Muscle layer of colon (tissue), 2 donors: ENCODE data around the gene RBM45.
A peak's percentile ranks its signal among the peaks of the same experiment; 100 is the strongest.

Source experiments
- H3K27ac ChIP-seq: one replicate; pipeline ENCODE4 v1.7.0; 2013; ENCODE audit warnings: low read depth, mild to moderate bottlenecking, low read length, moderate library complexity
- H3K27me3 ChIP-seq, 2 donors: one replicate each; pipeline ENCODE4 v1.7.0; 2013; ENCODE audit warnings: low read length in 2 of 2, mild to moderate bottlenecking in 2 of 2; ENCODE audit not compliant: insufficient read depth in 2 of 2, control insufficient read depth in 1 of 2
- H3K36me3 ChIP-seq: one replicate; pipeline ENCODE4 v1.7.0; 2013; ENCODE audit warnings: mild to moderate bottlenecking, low read length; ENCODE audit not compliant: insufficient read depth
- H3K4me1 ChIP-seq: one replicate; pipeline ENCODE4 v1.7.0; 2013; ENCODE audit warnings: mild to moderate bottlenecking, low read length; ENCODE audit not compliant: insufficient read depth
- H3K4me3 ChIP-seq, 2 donors: one replicate each; pipeline ENCODE4 v1.7.0; 2013; ENCODE audit warnings: low read length in 2 of 2, low read depth in 1 of 2, mild to moderate bottlenecking in 1 of 2, moderate library complexity in 1 of 2
- H3K9ac ChIP-seq: one replicate; pipeline ENCODE4 v1.7.0; 2013; ENCODE audit warnings: low read length
- H3K9me3 ChIP-seq: one replicate; pipeline ENCODE4 v1.7.0; 2013; ENCODE audit warnings: mild to moderate bottlenecking, low read length
- donor health status: abdominal sarcoma.
- donor health status: Adenocarcinoma of cecum.

Gene RBM45

DNA sequence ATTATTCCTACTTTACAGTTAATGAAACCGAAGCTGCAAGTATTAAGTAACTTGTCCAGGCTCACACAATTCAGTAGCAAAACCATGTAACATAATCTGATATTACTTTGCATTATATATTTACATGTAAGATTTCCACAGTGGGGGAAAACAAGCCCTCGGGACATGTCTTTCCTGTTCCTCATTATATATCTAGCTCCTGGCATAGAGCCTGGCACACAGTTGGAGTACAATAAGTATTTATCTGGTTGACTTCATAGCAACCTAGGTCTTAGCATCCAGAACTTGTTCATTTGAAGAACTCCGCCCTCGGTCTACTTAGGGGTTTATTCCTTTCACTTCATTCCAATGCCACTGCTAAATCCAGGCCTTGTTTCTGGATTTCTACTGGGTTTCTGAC lies 1.6 kb upstream of the RBM45 start:
- Histone ChIP-seq H3K9me3 (no peaks in the 10 kb centered on the region), H3K27me3 (no peaks in the 10 kb centered on the region), H3K36me3 (no peaks in the 10 kb centered on the region), H3K4me3 (no peak overlapping the region), H3K9ac (no peak overlapping the region), H3K27ac (no peak overlapping the region), H3K4me1 (peaks cover 7% of the 10 kb centered on the region)

DNA sequence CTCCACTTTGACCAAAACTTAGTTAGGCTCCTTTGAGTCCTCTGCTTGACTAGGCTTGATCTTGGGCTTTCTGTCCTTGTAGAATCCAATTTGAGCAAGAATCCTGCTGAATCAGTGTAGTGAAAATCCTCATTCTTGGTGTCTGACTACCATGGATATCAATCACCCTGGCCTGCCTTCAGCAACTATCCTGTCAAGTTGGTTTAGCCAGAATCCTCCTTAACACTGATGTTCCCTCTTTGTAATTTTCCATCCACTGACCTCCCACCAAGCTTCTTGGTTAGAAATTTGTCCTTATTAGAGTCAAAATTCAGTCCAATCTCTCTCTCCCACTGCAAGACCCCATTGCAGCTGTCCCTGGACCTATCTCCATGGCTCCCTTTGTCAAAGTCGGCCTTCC lies 494 bp upstream of the RBM45 start:
- H3K4me3 ChIP-seq, result peak overlapping the region; percentile 67 to 98
- no peak overlapping the region for H3K9ac ChIP-seq
- H3K27ac ChIP-seq, result no peak overlapping the region

DNA sequence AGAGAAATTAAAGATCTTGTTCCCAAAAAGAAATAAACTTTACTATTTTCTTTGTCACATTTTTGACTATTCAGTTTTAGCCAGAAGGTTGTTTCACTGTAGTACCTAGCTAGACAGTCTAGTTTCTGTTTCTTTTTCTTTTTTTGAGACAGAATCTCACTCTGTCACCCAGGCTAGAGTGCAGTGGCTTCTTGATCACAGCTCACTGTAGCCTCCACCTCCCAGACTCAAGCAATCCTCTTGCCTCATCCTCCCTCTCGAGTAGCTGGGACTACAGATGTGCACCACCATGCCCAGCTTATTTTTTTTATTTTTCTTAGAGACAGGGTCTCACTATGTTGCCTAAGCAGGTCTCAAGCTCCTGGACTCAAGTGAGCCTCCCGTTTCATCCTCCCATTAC lies 2.2 kb downstream of the RBM45 start:
- peaks cover 5% of the 10 kb centered on the region for H3K36me3 ChIP-seq
- no peak overlapping the region for H3K4me3 ChIP-seq
- no peak overlapping the region for H3K9ac ChIP-seq
- H3K9me3 ChIP-seq, result no peaks in the 10 kb centered on the region
- H3K27me3 ChIP-seq, result no peaks in the 10 kb centered on the region
- peaks cover 7% of the 10 kb centered on the region for H3K4me1 ChIP-seq
- no peak overlapping the region for H3K27ac ChIP-seq

More for the DNA sequence above, 494 bp upstream of the RBM45 start:
- Histone ChIP-seq H3K36me3 (no peaks in the 10 kb centered on the region), H3K9me3 (no peaks in the 10 kb centered on the region), H3K4me1 (peaks cover 7% of the 10 kb centered on the region), H3K27me3 (no peaks in the 10 kb centered on the region)

DNA sequence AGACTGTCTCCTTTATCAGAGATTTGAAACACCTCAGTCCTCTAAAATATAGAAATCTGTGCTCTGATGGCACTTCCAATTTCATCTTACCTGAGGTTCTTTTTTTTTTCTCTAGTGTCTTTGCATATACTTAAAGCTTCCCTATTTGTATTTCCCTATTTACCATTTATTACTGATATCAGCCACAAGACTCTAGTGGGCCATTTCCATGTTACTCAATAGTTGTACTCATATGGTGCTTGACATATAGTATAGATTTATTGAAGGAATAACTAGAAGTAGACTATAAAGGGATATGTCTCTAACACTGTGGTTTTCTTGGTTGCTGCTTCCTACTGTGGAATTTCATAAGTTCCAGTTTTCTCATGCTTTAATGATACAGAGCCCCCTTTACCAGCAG lies 3.0 kb downstream of the RBM45 start:
- Histone ChIP-seq H3K36me3 (peaks cover 5% of the 10 kb centered on the region), H3K9me3 (no peaks in the 10 kb centered on the region), H3K27ac (no peak overlapping the region), H3K4me3 (no peak overlapping the region), H3K4me1 (peaks cover 7% of the 10 kb centered on the region), H3K9ac (no peak overlapping the region), H3K27me3 (no peaks in the 10 kb centered on the region)

DNA sequence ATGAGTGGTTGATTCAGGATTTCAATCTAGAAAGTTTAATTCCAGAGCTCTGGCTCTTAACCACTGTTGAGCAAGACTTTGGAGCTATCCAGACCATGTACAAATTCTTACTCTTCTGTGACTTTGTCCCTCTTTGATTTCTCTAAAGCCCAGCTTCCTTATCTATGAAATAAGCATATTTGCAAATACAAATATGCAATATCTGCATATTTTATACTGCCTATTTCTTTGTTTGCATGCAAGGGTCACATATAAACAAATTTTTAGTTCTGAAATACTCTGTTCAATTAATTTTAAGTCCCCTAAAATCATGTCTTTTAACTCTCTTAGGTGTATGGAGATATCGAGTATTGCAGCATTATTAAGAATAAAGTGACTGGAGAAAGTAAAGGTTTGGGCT lies 5.5 kb downstream of the RBM45 start:
- Histone ChIP-seq H3K27me3 (no peaks in the 10 kb centered on the region), H3K36me3 (peaks cover 16% of the 10 kb centered on the region), H3K9ac (no peak overlapping the region), H3K4me3 (no peak overlapping the region), H3K9me3 (no peaks in the 10 kb centered on the region), H3K4me1 (peaks cover 7% of the 10 kb centered on the region), H3K27ac (no peak overlapping the region)

DNA sequence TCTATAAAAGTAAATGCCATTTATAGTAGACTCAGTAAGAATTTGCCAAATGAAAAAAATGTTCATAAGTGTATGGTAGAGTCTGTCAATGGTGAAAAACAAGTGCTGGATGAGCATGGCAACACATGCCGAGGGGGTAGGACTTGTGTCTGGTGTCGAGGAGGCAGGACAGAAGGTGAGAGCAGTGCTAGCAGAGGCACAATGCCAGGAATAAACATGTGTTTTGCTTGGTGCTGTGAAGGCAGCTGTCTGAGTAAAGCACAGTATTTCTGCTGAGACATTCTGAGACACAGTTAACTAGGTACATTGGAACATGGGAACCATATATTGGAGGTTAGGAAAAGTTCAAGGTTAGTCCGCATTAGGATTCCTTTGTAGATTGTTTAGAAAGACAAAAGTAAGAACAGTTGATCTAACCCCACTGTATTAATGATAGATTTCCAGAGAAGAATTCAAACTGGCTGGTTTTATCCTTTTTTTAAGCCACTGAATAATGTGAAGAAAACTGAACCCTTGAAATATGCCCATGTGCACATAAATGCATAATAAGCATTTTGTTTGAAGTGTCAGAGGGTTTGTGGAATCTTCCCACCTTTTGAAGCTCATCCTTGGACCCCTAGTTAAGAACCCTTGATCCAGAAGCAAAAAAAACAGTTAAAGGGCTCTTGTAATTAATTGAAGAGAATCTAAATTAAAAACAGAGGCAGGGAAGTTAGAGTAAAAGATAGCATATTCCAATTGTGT lies 7.1 kb downstream of the RBM45 start:
- Histone ChIP-seq H3K36me3 (peaks cover 24% of the 10 kb centered on the region), H3K4me1 (no peaks in the 10 kb centered on the region), H3K27me3 (no peaks in the 10 kb centered on the region), H3K27ac (no peak overlapping the region), H3K9ac (no peak overlapping the region), H3K4me3 (no peak overlapping the region), H3K9me3 (no peaks in the 10 kb centered on the region)

DNA sequence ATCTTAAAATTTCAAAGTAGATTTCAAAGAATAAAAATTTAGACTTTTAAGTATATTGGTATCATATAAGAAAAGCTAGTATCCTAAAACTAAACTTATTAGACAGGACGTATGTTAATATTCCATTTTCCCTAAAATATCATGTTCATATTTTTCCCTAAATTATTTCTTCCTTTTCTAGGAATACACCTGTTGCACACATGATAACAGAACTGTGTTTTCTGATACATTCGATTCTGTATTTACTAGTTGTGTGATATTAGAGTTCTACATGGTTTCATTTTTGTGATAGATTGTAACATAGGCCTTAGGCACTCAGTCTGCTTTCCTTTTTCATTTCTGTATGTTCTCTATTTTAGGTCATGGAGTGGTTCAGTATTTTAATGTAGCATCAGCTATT lies 10.9 kb downstream of the RBM45 start:
- H3K9me3 ChIP-seq, result no peaks in the 10 kb centered on the region
- H3K27me3 ChIP-seq, result no peaks in the 10 kb centered on the region
- no peak overlapping the region for H3K27ac ChIP-seq
- peaks cover 35% of the 10 kb centered on the region for H3K36me3 ChIP-seq
- no peak overlapping the region for H3K9ac ChIP-seq
- no peak overlapping the region for H3K4me3 ChIP-seq
- no peaks in the 10 kb centered on the region for H3K4me1 ChIP-seq

DNA sequence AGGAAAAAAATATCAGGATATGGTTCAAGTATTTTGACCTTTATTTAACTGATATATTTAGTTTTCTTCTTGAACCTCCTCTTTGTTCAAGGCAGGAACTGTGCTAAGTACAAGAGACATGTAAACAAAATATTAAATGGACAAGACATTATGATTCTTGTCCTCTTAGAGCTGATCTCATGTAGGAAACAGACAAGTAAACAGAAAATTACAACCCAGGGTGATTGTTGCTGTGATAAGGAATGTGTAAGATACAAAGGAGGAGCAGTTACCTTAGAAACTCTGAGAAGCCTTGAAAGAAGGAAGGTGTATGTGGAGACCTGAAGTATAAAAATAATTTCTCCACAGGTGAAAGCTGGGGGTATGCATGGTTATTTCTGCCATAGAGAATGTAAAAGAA lies 12.9 kb downstream of the RBM45 start:
- Histone ChIP-seq H3K4me1 (no peaks in the 10 kb centered on the region), H3K36me3 (peaks cover 34% of the 10 kb centered on the region), H3K9ac (no peak overlapping the region), H3K27me3 (no peaks in the 10 kb centered on the region), H3K27ac (no peak overlapping the region), H3K9me3 (no peaks in the 10 kb centered on the region), H3K4me3 (no peak overlapping the region)

DNA sequence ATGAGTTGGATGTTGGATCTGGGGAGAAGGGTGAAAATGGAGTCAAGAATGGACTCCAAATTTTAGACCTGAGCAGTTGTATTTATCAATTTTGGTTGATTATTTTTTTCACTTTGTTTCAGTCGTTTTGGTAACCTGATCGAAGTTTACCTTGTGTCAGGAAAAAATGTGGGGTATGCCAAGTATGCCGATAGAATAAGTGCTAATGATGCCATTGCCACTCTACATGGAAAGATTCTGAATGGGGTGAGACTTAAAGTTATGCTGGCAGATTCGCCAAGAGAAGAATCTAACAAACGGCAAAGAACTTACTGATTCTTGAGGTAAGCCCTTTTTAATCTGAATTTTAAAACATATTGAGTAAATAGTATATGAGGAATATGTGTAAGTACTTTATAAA lies 13.6 kb downstream of the RBM45 start:
- no peaks in the 10 kb centered on the region for H3K27me3 ChIP-seq

DNA sequence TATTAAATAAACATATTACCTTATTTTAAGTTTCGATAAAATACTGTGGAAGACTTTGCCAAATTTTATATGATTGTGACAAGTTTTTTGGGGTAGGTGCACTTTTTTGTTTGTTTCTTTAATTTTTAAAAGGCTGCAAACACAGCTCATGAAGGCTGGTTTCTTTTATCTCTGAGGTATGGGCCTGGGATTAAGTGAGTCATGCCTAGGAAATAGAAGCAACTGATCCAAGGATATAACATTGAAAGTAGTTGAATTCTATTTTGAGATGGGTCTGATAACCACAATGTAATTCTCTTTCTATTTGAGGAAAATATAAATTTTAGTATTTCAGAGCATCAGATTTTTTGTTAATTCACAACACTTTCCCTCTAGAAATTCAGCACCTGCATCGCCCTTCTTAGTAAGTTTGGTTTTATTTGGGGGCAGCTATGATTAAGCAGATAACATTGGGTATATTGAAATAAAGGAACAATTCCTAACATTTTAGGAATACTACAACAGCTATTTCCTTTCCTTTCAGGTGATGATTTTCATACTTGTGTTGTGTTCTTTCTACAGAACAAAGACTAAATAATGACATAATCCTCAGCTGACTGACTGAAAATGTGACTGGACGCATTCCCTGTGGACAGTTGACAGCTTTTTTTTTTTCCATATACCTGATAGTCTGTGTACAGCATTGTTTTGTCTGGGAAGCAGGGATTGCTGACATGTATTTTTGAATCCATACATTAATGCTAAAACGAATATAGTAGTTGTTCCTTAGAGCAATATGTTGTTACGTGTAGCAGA lies 16.8 kb downstream of the RBM45 start:
- no peaks in the 10 kb centered on the region for H3K27me3 ChIP-seq
- peaks cover 22% of the 10 kb centered on the region for H3K36me3 ChIP-seq
- H3K4me1 ChIP-seq, result no peaks in the 10 kb centered on the region
- no peak overlapping the region for H3K27ac ChIP-seq
- no peaks in the 10 kb centered on the region for H3K9me3 ChIP-seq
- H3K9ac ChIP-seq, result no peak overlapping the region
- no peak overlapping the region for H3K4me3 ChIP-seq

More for the DNA sequence above, 13.6 kb downstream of the RBM45 start:
- no peaks in the 10 kb centered on the region for H3K9me3 ChIP-seq
- no peaks in the 10 kb centered on the region for H3K4me1 ChIP-seq
- no peak overlapping the region for H3K9ac ChIP-seq
- H3K36me3 ChIP-seq, result peaks cover 34% of the 10 kb centered on the region
- H3K27ac ChIP-seq, result no peak overlapping the region
- no peak overlapping the region for H3K4me3 ChIP-seq

DNA sequence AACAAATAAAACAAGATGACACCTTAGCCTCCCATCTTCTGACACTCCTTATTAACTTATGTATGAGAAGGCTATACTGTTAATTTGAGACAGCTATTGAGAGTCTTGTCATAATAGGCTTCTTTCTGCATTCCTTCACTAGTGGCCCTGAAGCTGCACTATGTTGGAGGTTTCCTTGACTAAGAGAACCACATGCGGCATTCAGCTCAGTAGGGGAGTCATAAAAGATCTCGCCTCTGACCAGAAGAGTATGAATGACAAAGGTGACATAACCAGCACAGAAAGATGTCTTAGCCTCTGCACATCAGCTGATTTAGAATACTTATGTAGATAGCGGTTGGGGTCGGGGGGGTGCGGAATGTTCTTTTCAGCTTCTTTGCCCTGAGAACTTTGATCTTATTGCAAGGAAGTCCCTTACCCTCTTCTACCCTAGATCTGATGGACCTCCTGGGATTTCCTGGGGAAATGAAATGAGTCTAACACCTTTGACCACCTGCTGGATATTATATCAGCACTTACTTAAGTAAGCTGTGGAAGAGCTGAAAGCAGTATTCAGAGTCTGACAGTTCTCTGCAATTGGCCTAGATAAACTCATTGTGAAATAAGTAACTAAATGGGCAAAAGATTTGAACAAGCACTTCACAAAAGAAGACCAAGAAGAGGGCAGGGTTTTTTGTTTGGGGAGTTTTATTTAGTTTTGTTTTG lies 24.2 kb downstream of the RBM45 start:
- Histone ChIP-seq H3K4me3 (no peak overlapping the region), H3K36me3 (peaks cover 13% of the 10 kb centered on the region), H3K27me3 (no peaks in the 10 kb centered on the region), H3K27ac (no peak overlapping the region), H3K4me1 (no peaks in the 10 kb centered on the region), H3K9me3 (no peaks in the 10 kb centered on the region), H3K9ac (no peak overlapping the region)
